Nephron progenitor cell (in vitro differentiated cells): ENCODE results near the gene FOXN3.

Experiments
- DNase-seq: peaks from one replicate; pipeline ENCODE4 v3.0.0; 2021
- H3K27ac Mint-ChIP-seq: 2 replicates; pipeline ENCODE4 v1.8.0; 2021; ENCODE audit warnings: mild to moderate bottlenecking, moderate library complexity, mixed read lengths
- H3K27me3 Mint-ChIP-seq: 2 replicates; pipeline ENCODE4 v1.8.0; 2021; ENCODE audit warnings: mild to moderate bottlenecking, low read depth, mixed read lengths; ENCODE audit not compliant: poor library complexity
- H3K36me3 Mint-ChIP-seq: 2 replicates; pipeline ENCODE4 v1.8.0; 2021; ENCODE audit warnings: low read depth, mixed read lengths
- H3K4me1 Mint-ChIP-seq: 2 replicates; pipeline ENCODE4 v1.8.0; 2021; ENCODE audit warnings: mixed read lengths
- H3K4me3 Mint-ChIP-seq: 2 replicates; pipeline ENCODE4 v1.8.0; 2021; ENCODE audit warnings: mild to moderate bottlenecking, moderate library complexity, mixed read lengths
- H3K9me3 Mint-ChIP-seq: 2 replicates; pipeline ENCODE4 v1.8.0; 2021; ENCODE audit warnings: mild to moderate bottlenecking, moderate library complexity, mixed read lengths
- TF ChIP-seq, protein P1 (sequence below): fragments of 200-600 bp; sonication (generic); IDR thresholded peaks from 2 replicates; pipeline ENCODE4 v1.5.0; 2021; ENCODE audit warnings: antibody characterized with exemption

Gene FOXN3

DNA sequence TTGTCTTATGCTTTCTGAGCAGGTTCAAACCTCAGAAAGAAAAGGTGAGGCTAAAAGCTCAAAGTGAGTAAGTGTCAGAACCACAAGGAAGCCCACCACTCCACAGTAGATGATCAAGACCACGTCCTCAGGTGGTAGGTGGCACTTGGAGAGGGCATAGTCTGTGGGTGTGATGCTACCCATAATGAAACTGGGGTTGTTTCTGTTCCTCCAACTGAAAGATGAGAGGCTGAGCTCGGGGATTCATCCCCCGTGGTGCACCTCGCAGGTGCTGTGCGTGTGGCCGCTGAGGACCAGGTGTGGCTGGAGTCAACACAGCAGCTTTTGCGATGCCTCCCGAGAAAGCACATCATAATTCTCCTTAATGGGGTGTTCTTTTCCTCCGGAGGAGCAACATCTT is 306.9 kb downstream of the FOXN3 start:
- TF ChIP-seq, protein P1, sequence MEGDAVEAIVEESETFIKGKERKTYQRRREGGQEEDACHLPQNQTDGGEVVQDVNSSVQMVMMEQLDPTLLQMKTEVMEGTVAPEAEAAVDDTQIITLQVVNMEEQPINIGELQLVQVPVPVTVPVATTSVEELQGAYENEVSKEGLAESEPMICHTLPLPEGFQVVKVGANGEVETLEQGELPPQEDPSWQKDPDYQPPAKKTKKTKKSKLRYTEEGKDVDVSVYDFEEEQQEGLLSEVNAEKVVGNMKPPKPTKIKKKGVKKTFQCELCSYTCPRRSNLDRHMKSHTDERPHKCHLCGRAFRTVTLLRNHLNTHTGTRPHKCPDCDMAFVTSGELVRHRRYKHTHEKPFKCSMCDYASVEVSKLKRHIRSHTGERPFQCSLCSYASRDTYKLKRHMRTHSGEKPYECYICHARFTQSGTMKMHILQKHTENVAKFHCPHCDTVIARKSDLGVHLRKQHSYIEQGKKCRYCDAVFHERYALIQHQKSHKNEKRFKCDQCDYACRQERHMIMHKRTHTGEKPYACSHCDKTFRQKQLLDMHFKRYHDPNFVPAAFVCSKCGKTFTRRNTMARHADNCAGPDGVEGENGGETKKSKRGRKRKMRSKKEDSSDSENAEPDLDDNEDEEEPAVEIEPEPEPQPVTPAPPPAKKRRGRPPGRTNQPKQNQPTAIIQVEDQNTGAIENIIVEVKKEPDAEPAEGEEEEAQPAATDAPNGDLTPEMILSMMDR, result no peak
- H3K36me3 Mint-ChIP-seq, result peaks cover 7% of the 10 kb centered on the region
- no peak overlapping the region for H3K27ac Mint-ChIP-seq
- H3K4me1 Mint-ChIP-seq, result peaks cover 16% of the 10 kb centered on the region
- H3K4me3 Mint-ChIP-seq, result no peak overlapping the region
- no peaks in the 10 kb centered on the region for H3K27me3 Mint-ChIP-seq
- peaks cover 25% of the 10 kb centered on the region for H3K9me3 Mint-ChIP-seq
- DNase-seq, result no peak

DNA sequence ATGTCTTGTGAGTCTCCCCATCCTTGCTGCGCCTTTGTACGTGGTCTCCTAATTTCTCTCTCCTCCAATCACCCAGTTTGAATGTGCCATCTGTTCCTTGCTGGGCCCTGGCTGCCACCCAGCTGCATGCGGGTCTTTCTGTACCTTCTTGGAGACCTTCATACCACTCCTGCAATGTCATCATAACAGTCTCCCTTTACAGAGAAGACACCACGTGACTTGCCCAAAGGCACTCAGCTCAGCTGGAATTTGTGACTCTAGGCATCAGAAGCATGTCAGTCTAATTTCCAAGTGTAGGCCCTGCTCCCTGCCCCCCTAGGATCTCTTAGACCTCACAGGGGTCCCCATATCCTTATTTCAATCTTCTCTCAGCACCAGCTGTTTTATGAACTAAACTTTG is 308.4 kb downstream of the FOXN3 start:
- Mint-ChIP-seq H3K27ac (no peak overlapping the region), H3K4me3 (no peak overlapping the region), H3K36me3 (peaks cover 7% of the 10 kb centered on the region), H3K9me3 (peaks cover 40% of the 10 kb centered on the region), H3K27me3 (no peaks in the 10 kb centered on the region), H3K4me1 (peaks cover 14% of the 10 kb centered on the region)
- TF ChIP-seq, protein P1, result no peak
- DNase-seq, result no peak

DNA sequence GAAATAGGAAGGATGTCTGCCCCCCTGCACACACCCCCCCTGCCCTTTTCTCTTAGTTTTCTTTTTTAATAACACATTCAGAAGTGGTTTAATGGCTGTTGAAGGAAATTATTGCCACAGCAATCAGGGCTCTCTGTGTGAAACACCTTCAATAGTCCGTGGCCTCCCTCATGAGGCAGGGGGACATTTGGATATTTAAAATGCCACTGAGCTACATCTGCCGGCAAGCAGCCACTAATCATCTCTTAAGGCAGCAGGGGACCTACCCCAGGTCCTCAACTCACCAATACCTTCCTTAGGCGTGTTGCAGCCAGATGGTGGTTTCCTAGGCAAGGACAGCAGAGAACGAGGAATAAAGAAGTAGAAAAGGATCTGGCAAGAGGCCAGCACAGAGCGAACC is 309.4 kb downstream of the FOXN3 start:
- TF ChIP-seq, protein P1, result no peak
- H3K9me3 Mint-ChIP-seq, result peaks cover 50% of the 10 kb centered on the region
- H3K4me3 Mint-ChIP-seq, result no peak overlapping the region
- H3K4me1 Mint-ChIP-seq, result peaks cover 7% of the 10 kb centered on the region
- peak overlapping the region; percentile 67 for H3K27ac Mint-ChIP-seq
- no peak for DNase-seq
- peaks cover 7% of the 10 kb centered on the region for H3K36me3 Mint-ChIP-seq
- no peaks in the 10 kb centered on the region for H3K27me3 Mint-ChIP-seq
